Gastroesophageal sphincter (tissue), 2 donors: ENCODE data around the gene FAM50B.

Source experiments
- EP300 ChIP-seq: sonication (generic); formaldehyde crosslinking; IDR thresholded peaks from one replicate; pipeline ENCODE4 v1.6.1; 2017; ENCODE audit warnings: antibody characterized with exemption, mild to moderate bottlenecking
- POLR2A ChIP-seq, 2 donors: fragments of 450-650 bp; IDR thresholded peaks; one replicate each; pipeline ENCODE4 v1.6.1; 2017; ENCODE audit warnings: antibody characterized with exemption in 2 of 2, mild to moderate bottlenecking in 2 of 2, moderate library complexity in 1 of 2
- POLR2AphosphoS5 ChIP-seq: sonication (generic); formaldehyde crosslinking; IDR thresholded peaks from one replicate; pipeline ENCODE4 v1.6.1; 2017; ENCODE audit warnings: antibody characterized with exemption

- no peak for TF ChIP-seq POLR2A (IDR thresholded peaks at IDR 0.05)
- peak; percentile 7 for TF ChIP-seq POLR2AphosphoS5
- TF ChIP-seq EP300 = no peak
Observed at GRCh38 chr6:3820563-3820962, 28.6 kb upstream of the FAM50B start.
